Kidney (tissue), 14 donors: ENCODE data around the gene CPT1C. TPM values are rescaled to one million over a fixed set of nuclear protein-coding genes. Genes with fewer than 3 reads are reported as not detected.

Source experiments
- DNase-seq, 5 donors: peaks; one replicate each; pipeline ENCODE4 v3.0.0-alpha.2; 2013 to 2020
- FAIRE-seq: peaks from 2 replicates; lab custom pipeline; 2012; peaks lifted over from hg19 to GRCh38; lab: Jason Lieb, UNC
- H3K27ac ChIP-seq, 2 donors: one replicate each; pipeline ENCODE4 v1.7.0; 2013; ENCODE audit warnings: low read depth in 2 of 2, low read length in 2 of 2, inconsistent platforms in 1 of 2
- H3K27me3 ChIP-seq: one replicate; pipeline ENCODE4 v1.7.1; 2013; ENCODE audit warnings: low read length, inconsistent platforms; ENCODE audit not compliant: control insufficient read depth, insufficient read depth
- H3K36me3 ChIP-seq, 3 donors: one replicate each; pipeline versions ENCODE4 v1.7.0 to v1.7.1; 2013; ENCODE audit warnings: low read length in 3 of 3, control low read depth in 1 of 3, inconsistent platforms in 1 of 3; ENCODE audit not compliant: insufficient read depth in 3 of 3, control insufficient read depth in 2 of 3
- H3K4me1 ChIP-seq, 3 donors: one replicate each; pipeline versions ENCODE4 v1.7.0 to v1.7.1; 2013; ENCODE audit warnings: low read length in 3 of 3, inconsistent platforms in 1 of 3, low read depth in 1 of 3; ENCODE audit not compliant: control insufficient read depth in 2 of 3, insufficient read depth in 2 of 3
- H3K4me3 ChIP-seq, 3 donors: one replicate each; pipeline versions ENCODE4 v1.7.0 to v1.8.1; 2013; ENCODE audit warnings: low read length in 3 of 3, control low read depth in 1 of 3, inconsistent platforms in 1 of 3
- H3K9ac ChIP-seq, 3 donors: one replicate each; pipeline versions ENCODE4 v1.7.0 to v1.7.1; 2013; ENCODE audit warnings: low read length in 3 of 3, control low read depth in 1 of 3, inconsistent platforms in 1 of 3
- H3K9me3 ChIP-seq, 3 donors: one replicate each; pipeline versions ENCODE4 v1.7.0 to v1.7.1; 2013; ENCODE audit warnings: low read length in 3 of 3, control low read depth in 1 of 3, inconsistent platforms in 1 of 3; ENCODE audit not compliant: control insufficient read depth in 2 of 3, insufficient read depth in 1 of 3
- CTCF ChIP-seq: IDR thresholded peaks from 3 replicates; pipeline ENCODE4 v1.5.1; 2012; ENCODE audit warnings: mild to moderate bottlenecking, moderate library complexity, borderline replicate concordance; ENCODE audit not compliant: insufficient read depth; ENCODE audit errors: extremely low read depth
- intact Hi-C: fragments of 100-400 bp; cut with DNase I; formaldehyde crosslinking; loops from one replicate; pipeline ENCODE4 v1.11.1; 2022
- polyA plus RNA-seq: library from polyadenylated mRNA; stranded (reverse); fragments of 350-450 nt; fragmentation: Illumina TruSeq; extraction: RNeasy Lipid Tissue Mini Kit (QIAGEN cat#74804); gene quantifications from one replicate; pipeline ENCODE4 v1.2.3, GENCODE V29; 2014; ENCODE audit warnings: low read depth, low replicate concordance; ENCODE audit not compliant: insufficient read depth
- total RNA-seq: library from RNA; stranded (reverse); fragmentation: NEBNext Ultra II Directional; extraction: Animal tissue kit (Norgen Biotek cat#: 25700); gene quantifications from one replicate; pipeline ENCODE4 v1.2.1, GENCODE V29; 2021
- donor health status: control.
- donor health status: control.
- donor health status: control.
- donor health status: control.
- donor health status: control.
- donor health status: DM: yes; HTN: yes; CAD: no.
- donor health status: Normal renal cell carcinoma (clear cell type).

The CPT1C gene
- total and polyA plus RNA-seq, 2 donors from 2014 or later, result 2.6 to 6.0 TPM

GRCh38 chr19:49651029-49651819, 39.7 kb upstream of the CPT1C start:
- Histone ChIP-seq H3K27ac (no peak overlapping the region), H3K36me3 (peaks cover 0 to 40% (median 15%) of the 10 kb centered on the region in 3 donors), H3K9ac (no peak overlapping the region), H3K4me3 (no peak overlapping the region), H3K9me3 (no peaks in the 10 kb centered on the region), H3K27me3 (no peaks in the 10 kb centered on the region), H3K4me1 (no peaks in the 10 kb centered on the region)
- FAIRE-seq, result no peak
- intact Hi-C loops, result no loop called here
- no peak for DNase-seq
- TF ChIP-seq CTCF, result no peak

- FAIRE-seq, result no peak
- DNase-seq, result no peak
- H3K4me3 ChIP-seq, result no peak overlapping the region
- H3K9me3 ChIP-seq, result no peaks in the 10 kb centered on the region
- H3K27me3 ChIP-seq, result no peaks in the 10 kb centered on the region
- H3K27ac ChIP-seq, result no peak overlapping the region
- no peak overlapping the region for H3K9ac ChIP-seq
- H3K4me1 ChIP-seq, result no peaks in the 10 kb centered on the region
- intact Hi-C loops, result no loop called here
- H3K36me3 ChIP-seq, result peaks cover 0 to 40% (median 17%) of the 10 kb centered on the region in 3 donors
- no peak for TF ChIP-seq CTCF
These were observed 38.9 kb upstream of the CPT1C start for GRCh38 chr19:49651820-49652550.

- FAIRE-seq, result no peak
- H3K27me3 ChIP-seq, result no peaks in the 10 kb centered on the region
These were observed 38.1 kb upstream of the CPT1C start for GRCh38 chr19:49652551-49653465.

More at GRCh38 chr19:49652551-49653465, 38.1 kb upstream of the CPT1C start:
- Histone ChIP-seq H3K9ac (no peak overlapping the region), H3K27ac (no peak overlapping the region), H3K9me3 (no peaks in the 10 kb centered on the region), H3K4me3 (no peak overlapping the region), H3K4me1 (no peaks in the 10 kb centered on the region), H3K36me3 (peaks cover 0 to 37% (median 17%) of the 10 kb centered on the region in 3 donors)
- DNase-seq, result no peak
- intact Hi-C loops, result no loop called here
- no peak for TF ChIP-seq CTCF
